SK-N-SH treated with all-trans-retinoic acid at 6 μM for 48 hours (cell line): ENCODE measurements around the gene TOM1.

Experiments
- ATAC-seq: fragments of 200-7000 bp; cut with Tn5 transposase; 3 replicates; pipeline ENCODE4 v1.9.1; 2020; ENCODE audit warnings: mild to moderate bottlenecking, moderate library complexity
- ARNTL ChIP-seq: fragments of 450-650 bp; formaldehyde crosslinking; IDR thresholded peaks from 2 replicates; pipeline ENCODE4 v1.5.0; 2020; ENCODE audit warnings: low read depth, mild to moderate bottlenecking, moderate library complexity, borderline replicate concordance
- BACH2 ChIP-seq: fragments of 250-450 bp; sonication (Bioruptor Pico); IDR thresholded peaks from 2 replicates; pipeline ENCODE4 v1.9.0; 2021; ENCODE audit warnings: mild to moderate bottlenecking, borderline replicate concordance
- CSDC2 ChIP-seq: fragments of 250-450 bp; sonication (Bioruptor Pico); IDR thresholded peaks from 2 replicates; pipeline ENCODE4 v1.5.0; 2020; ENCODE audit warnings: mild to moderate bottlenecking, moderate library complexity
- ESRRG ChIP-seq: fragments of 250-450 bp; sonication (Bioruptor Pico); IDR thresholded peaks from 2 replicates; pipeline ENCODE4 v1.6.1; 2021; ENCODE audit warnings: mild to moderate bottlenecking
- GLIS3 ChIP-seq: fragments of 250-450 bp; sonication (Bioruptor Pico); IDR thresholded peaks from 2 replicates; pipeline ENCODE4 v1.5.0; 2020; ENCODE audit warnings: mild to moderate bottlenecking, moderate library complexity
- ISL1 ChIP-seq: fragments of 250-450 bp; sonication (Bioruptor Pico); IDR thresholded peaks from 2 replicates; pipeline ENCODE4 v2.1.2; 2022; ENCODE audit warnings: mild to moderate bottlenecking, moderate library complexity
- OSR1 ChIP-seq: fragments of 250-450 bp; sonication (Bioruptor Pico); IDR thresholded peaks from 2 replicates; pipeline ENCODE4 v1.8.0; 2022; ENCODE audit warnings: moderate library complexity, mild to moderate bottlenecking, inconsistent platforms
- PPARA ChIP-seq: fragments of 250-450 bp; sonication (Bioruptor Pico); IDR thresholded peaks from 2 replicates; pipeline ENCODE4 v1.5.0; 2020; ENCODE audit warnings: mild to moderate bottlenecking, borderline replicate concordance
- RARB ChIP-seq: fragments of 250-450 bp; sonication (Bioruptor Pico); IDR thresholded peaks from 2 replicates; pipeline ENCODE4 v1.8.0; 2021; ENCODE audit warnings: mild to moderate bottlenecking, moderate library complexity
- SNAI2 ChIP-seq: fragments of 250-450 bp; sonication (Bioruptor Pico); IDR thresholded peaks from 2 replicates; pipeline ENCODE4 v1.5.0; 2020; ENCODE audit warnings: mild to moderate bottlenecking, moderate library complexity
- TCF4 ChIP-seq: fragments of 250-450 bp; sonication (Bioruptor Pico); IDR thresholded peaks from 2 replicates; pipeline ENCODE4 v1.8.0; 2021; ENCODE audit warnings: mild to moderate bottlenecking, moderate library complexity, borderline replicate concordance
- ZC3H10 ChIP-seq: fragments of 250-450 bp; sonication (Bioruptor Pico); IDR thresholded peaks from 2 replicates; pipeline ENCODE4 v1.5.1; 2021; ENCODE audit warnings: mild to moderate bottlenecking, moderate library complexity
- ZFP3 ChIP-seq: fragments of 250-450 bp; sonication (Bioruptor Pico); IDR thresholded peaks from 2 replicates; pipeline ENCODE4 v1.5.0; 2020; ENCODE audit warnings: mild to moderate bottlenecking, moderate library complexity
- ZFP30 ChIP-seq: fragments of 450-650 bp; formaldehyde crosslinking; IDR thresholded peaks from 2 replicates; pipeline ENCODE4 v1.5.0; 2022; ENCODE audit warnings: mild to moderate bottlenecking, moderate library complexity
- ZNF565 ChIP-seq: fragments of 450-650 bp; formaldehyde crosslinking; conservative IDR thresholded peaks from 2 replicates; pipeline ENCODE4 v1.5.0; 2020; ENCODE audit warnings: low read depth, mild to moderate bottlenecking, moderate library complexity
- ZNF70 ChIP-seq: fragments of 450-650 bp; formaldehyde crosslinking; IDR thresholded peaks from 2 replicates; pipeline ENCODE4 v1.5.0; 2020; ENCODE audit warnings: mild to moderate bottlenecking, moderate library complexity
- ZNF8 ChIP-seq: fragments of 450-650 bp; formaldehyde crosslinking; IDR thresholded peaks from 2 replicates; pipeline ENCODE4 v1.5.0; 2020; ENCODE audit warnings: mild to moderate bottlenecking, moderate library complexity
- TF ChIP-seq, protein P1 (sequence below): fragments of 250-450 bp; sonication (Bioruptor Pico); IDR thresholded peaks from 2 replicates; pipeline ENCODE4 v1.8.0; 2021; ENCODE audit warnings: low read depth, mild to moderate bottlenecking, moderate library complexity, borderline replicate concordance
- TF ChIP-seq, protein P2 (sequence below): fragments of 250-450 bp; sonication (Bioruptor Pico); IDR thresholded peaks from 2 replicates; pipeline ENCODE4 v1.5.1; 2020; ENCODE audit warnings: low read depth, mild to moderate bottlenecking, moderate library complexity
- TF ChIP-seq, protein P3 (sequence below): fragments of 250-450 bp; sonication (Bioruptor Pico); IDR thresholded peaks from 2 replicates; pipeline ENCODE4 v1.5.1; 2021; ENCODE audit warnings: mild to moderate bottlenecking, moderate library complexity
- TF ChIP-seq, protein P4 (sequence below): fragments of 250-450 bp; sonication (Bioruptor Pico); IDR thresholded peaks from 2 replicates; pipeline ENCODE4 v1.8.0; 2020; ENCODE audit warnings: mild to moderate bottlenecking, moderate library complexity, borderline replicate concordance
- TF ChIP-seq, protein P5 (sequence below): fragments of 250-450 bp; sonication (Bioruptor Pico); IDR thresholded peaks from 2 replicates; pipeline ENCODE4 v1.5.0; 2020; ENCODE audit warnings: mild to moderate bottlenecking, moderate library complexity

The TOM1 gene

DNA sequence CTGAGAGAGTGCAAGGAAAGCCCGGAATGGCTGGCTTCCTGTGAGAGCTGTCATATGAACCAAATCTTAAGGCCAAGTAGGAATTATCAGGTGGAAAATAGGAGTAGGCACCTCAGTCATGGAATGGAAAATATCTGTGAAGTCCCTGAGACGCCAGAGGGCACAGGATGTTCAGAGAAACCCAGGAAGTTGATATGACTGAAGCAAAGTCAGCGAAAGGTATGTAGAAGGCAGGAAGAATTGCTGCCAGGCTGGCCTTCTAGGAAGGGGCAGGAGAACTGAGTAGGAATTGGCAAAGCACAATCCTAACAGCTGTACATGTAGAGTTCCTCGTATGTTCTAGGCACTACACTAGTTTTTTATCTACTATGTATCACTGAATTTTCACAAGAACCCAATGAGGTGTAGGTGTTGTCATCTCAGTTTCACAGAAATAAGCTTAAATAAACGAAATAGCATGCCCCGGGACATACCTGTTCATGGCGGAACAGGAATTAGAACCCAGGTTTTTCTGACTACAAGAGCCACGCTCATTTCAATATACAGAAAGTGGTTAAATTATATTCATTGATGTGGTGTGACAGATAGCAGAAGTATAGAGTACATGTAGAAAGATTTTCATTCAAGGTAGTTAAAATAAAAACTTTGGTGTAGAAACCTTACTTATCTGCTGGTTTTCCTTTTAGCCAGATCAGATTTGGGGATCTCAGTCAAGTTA is 25.4 kb upstream of the TOM1 start:
- no peak for TF ChIP-seq OSR1 (CRISPR knock-in tag)
- no peak for TF ChIP-seq PPARA (CRISPR knock-in tag)
- TF ChIP-seq GLIS3 (CRISPR knock-in tag): no peak
- TF ChIP-seq, protein P1, sequence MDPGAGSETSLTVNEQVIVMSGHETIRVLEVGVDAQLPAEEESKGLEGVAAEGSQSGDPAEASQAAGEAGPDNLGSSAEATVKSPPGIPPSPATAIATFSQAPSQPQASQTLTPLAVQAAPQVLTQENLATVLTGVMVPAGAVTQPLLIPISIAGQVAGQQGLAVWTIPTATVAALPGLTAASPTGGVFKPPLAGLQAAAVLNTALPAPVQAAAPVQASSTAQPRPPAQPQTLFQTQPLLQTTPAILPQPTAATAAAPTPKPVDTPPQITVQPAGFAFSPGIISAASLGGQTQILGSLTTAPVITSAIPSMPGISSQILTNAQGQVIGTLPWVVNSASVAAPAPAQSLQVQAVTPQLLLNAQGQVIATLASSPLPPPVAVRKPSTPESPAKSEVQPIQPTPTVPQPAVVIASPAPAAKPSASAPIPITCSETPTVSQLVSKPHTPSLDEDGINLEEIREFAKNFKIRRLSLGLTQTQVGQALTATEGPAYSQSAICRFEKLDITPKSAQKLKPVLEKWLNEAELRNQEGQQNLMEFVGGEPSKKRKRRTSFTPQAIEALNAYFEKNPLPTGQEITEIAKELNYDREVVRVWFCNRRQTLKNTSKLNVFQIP (CRISPR knock-in tag): no peak
- no peak for TF ChIP-seq SNAI2
- TF ChIP-seq ESRRG (CRISPR knock-in tag): no peak
- TF ChIP-seq, protein P2, sequence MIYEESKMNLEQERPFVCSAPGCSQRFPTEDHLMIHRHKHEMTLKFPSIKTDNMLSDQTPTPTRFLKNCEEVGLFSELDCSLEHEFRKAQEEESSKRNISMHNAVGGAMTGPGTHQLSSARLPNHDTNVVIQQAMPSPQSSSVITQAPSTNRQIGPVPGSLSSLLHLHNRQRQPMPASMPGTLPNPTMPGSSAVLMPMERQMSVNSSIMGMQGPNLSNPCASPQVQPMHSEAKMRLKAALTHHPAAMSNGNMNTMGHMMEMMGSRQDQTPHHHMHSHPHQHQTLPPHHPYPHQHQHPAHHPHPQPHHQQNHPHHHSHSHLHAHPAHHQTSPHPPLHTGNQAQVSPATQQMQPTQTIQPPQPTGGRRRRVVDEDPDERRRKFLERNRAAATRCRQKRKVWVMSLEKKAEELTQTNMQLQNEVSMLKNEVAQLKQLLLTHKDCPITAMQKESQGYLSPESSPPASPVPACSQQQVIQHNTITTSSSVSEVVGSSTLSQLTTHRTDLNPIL (CRISPR knock-in tag): no peak
- no peak for TF ChIP-seq ZFP3 (CRISPR knock-in tag)
- TF ChIP-seq ZFP30 (CRISPR knock-in tag): no peak
- TF ChIP-seq, protein P3, sequence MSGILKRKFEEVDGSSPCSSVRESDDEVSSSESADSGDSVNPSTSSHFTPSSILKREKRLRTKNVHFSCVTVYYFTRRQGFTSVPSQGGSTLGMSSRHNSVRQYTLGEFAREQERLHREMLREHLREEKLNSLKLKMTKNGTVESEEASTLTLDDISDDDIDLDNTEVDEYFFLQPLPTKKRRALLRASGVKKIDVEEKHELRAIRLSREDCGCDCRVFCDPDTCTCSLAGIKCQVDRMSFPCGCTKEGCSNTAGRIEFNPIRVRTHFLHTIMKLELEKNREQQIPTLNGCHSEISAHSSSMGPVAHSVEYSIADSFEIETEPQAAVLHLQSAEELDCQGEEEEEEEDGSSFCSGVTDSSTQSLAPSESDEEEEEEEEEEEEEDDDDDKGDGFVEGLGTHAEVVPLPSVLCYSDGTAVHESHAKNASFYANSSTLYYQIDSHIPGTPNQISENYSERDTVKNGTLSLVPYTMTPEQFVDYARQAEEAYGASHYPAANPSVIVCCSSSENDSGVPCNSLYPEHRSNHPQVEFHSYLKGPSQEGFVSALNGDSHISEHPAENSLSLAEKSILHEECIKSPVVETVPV (CRISPR knock-in tag): no peak
- TF ChIP-seq, protein P4, sequence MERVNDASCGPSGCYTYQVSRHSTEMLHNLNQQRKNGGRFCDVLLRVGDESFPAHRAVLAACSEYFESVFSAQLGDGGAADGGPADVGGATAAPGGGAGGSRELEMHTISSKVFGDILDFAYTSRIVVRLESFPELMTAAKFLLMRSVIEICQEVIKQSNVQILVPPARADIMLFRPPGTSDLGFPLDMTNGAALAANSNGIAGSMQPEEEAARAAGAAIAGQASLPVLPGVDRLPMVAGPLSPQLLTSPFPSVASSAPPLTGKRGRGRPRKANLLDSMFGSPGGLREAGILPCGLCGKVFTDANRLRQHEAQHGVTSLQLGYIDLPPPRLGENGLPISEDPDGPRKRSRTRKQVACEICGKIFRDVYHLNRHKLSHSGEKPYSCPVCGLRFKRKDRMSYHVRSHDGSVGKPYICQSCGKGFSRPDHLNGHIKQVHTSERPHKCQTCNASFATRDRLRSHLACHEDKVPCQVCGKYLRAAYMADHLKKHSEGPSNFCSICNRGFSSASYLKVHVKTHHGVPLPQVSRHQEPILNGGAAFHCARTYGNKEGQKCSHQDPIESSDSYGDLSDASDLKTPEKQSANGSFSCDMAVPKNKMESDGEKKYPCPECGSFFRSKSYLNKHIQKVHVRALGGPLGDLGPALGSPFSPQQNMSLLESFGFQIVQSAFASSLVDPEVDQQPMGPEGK (CRISPR knock-in tag): no peak
- no peak for TF ChIP-seq BACH2 (CRISPR knock-in tag)
- TF ChIP-seq ISL1 (CRISPR knock-in tag): no peak
- TF ChIP-seq ARNTL: no peak
- no peak for TF ChIP-seq ZNF8
- no peak for TF ChIP-seq RARB (CRISPR knock-in tag)
- TF ChIP-seq ZNF70 (CRISPR knock-in tag): no peak
- no peak for TF ChIP-seq TCF4 (CRISPR knock-in tag)
- no peak for TF ChIP-seq ZNF565 (CRISPR knock-in tag)
- no peak for TF ChIP-seq ZC3H10 (CRISPR knock-in tag)
- ATAC-seq: no peak

DNA sequence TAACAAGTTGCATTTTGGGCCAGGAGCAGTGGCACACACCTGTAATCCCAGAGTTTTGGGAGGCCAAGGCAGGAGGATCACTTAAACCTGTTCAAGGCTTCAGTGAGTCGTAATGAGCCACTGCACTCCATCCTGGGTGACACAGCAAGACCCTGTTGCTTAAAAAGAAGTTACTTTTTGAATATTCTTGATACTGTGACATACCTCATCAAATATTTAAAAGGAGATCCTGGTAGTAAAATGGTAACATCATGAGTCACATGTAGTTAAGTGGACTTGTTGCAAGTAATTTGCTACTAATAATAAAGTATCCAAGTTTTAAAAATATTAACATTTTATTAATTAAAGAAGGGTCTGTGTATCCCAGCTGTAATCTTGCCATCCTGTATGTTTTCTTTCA is 24.1 kb upstream of the TOM1 start:
- ATAC-seq: no peak; the same call in 2 of the 3 replicates
- TF ChIP-seq GLIS3 (CRISPR knock-in tag): no peak
- no peak for TF ChIP-seq TCF4 (CRISPR knock-in tag)
- TF ChIP-seq, protein P5, sequence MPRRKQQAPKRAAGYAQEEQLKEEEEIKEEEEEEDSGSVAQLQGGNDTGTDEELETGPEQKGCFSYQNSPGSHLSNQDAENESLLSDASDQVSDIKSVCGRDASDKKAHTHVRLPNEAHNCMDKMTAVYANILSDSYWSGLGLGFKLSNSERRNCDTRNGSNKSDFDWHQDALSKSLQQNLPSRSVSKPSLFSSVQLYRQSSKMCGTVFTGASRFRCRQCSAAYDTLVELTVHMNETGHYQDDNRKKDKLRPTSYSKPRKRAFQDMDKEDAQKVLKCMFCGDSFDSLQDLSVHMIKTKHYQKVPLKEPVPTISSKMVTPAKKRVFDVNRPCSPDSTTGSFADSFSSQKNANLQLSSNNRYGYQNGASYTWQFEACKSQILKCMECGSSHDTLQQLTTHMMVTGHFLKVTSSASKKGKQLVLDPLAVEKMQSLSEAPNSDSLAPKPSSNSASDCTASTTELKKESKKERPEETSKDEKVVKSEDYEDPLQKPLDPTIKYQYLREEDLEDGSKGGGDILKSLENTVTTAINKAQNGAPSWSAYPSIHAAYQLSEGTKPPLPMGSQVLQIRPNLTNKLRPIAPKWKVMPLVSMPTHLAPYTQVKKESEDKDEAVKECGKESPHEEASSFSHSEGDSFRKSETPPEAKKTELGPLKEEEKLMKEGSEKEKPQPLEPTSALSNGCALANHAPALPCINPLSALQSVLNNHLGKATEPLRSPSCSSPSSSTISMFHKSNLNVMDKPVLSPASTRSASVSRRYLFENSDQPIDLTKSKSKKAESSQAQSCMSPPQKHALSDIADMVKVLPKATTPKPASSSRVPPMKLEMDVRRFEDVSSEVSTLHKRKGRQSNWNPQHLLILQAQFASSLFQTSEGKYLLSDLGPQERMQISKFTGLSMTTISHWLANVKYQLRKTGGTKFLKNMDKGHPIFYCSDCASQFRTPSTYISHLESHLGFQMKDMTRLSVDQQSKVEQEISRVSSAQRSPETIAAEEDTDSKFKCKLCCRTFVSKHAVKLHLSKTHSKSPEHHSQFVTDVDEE (CRISPR knock-in tag): no peak
- no peak for TF ChIP-seq ZFP30 (CRISPR knock-in tag)
- TF ChIP-seq, protein P3 (CRISPR knock-in tag): no peak
- TF ChIP-seq ESRRG (CRISPR knock-in tag): no peak
- no peak for TF ChIP-seq CSDC2 (CRISPR knock-in tag)
